Lung (tissue), 12 donors: ENCODE results near the gene PAGR1. TPM values are rescaled to one million over a fixed set of nuclear protein-coding genes. Genes with fewer than 3 reads are reported as not detected.
A peak's percentile ranks its signal among the peaks of the same experiment; 100 is the strongest.

Experiments used
- ATAC-seq: fragments of 200-7000 bp; cut with Tn5 transposase; one replicate; pipeline ENCODE4 v1.9.1; 2020; ENCODE audit warnings: moderate number of reproducible peaks; ENCODE audit not compliant: insufficient read depth, low FRiP score
- DNase-seq, 3 donors: peaks; one replicate each; pipeline ENCODE4 v3.0.0-alpha.2; 2013 to 2017
- H3K27ac ChIP-seq, 2 donors: one replicate each; pipeline ENCODE4 v1.5.1; 2013; ENCODE audit warnings: mild to moderate bottlenecking in 2 of 2, moderate library complexity in 2 of 2, control low read depth in 1 of 2, inconsistent platforms in 1 of 2, low read depth in 1 of 2, low read length in 1 of 2
- H3K27me3 ChIP-seq, 3 donors: one replicate each; pipeline ENCODE4 v1.5.1; 2013; ENCODE audit warnings: low read length in 2 of 3; ENCODE audit not compliant: control insufficient read depth in 3 of 3, insufficient read depth in 3 of 3
- H3K36me3 ChIP-seq, 4 donors: one replicate each; pipeline ENCODE4 v1.5.1; 2013; ENCODE audit warnings: low read length in 4 of 4, mild to moderate bottlenecking in 1 of 4, moderate library complexity in 1 of 4; ENCODE audit not compliant: control insufficient read depth in 4 of 4, insufficient read depth in 4 of 4
- H3K4me1 ChIP-seq, 5 donors: one replicate each; pipeline ENCODE4 v1.5.1; 2013; ENCODE audit warnings: low read length in 5 of 5, mild to moderate bottlenecking in 2 of 5, moderate library complexity in 1 of 5; ENCODE audit not compliant: control insufficient read depth in 5 of 5, insufficient read depth in 5 of 5
- H3K4me3 ChIP-seq: one replicate; pipeline ENCODE4 v1.5.1; 2013; ENCODE audit warnings: mild to moderate bottlenecking, control low read depth, moderate library complexity
- H3K9ac ChIP-seq, 2 donors: one replicate each; pipeline ENCODE4 v1.5.1; 2013; ENCODE audit warnings: low read length in 2 of 2, control low read depth in 1 of 2; ENCODE audit not compliant: insufficient read depth in 1 of 2
- H3K9me3 ChIP-seq, 4 donors: one replicate each; pipeline ENCODE4 v1.5.1; 2013; ENCODE audit warnings: low read length in 3 of 4, mild to moderate bottlenecking in 1 of 4, moderate library complexity in 1 of 4; ENCODE audit not compliant: control insufficient read depth in 4 of 4, insufficient read depth in 3 of 4
- CTCF ChIP-seq: IDR thresholded peaks from 2 replicates; pipeline ENCODE4 v1.5.1; 2012; ENCODE audit warnings: mild to moderate bottlenecking; ENCODE audit errors: control extremely low read depth, extremely low read depth
- WGBS, 2 donors: extraction: QIAGEN DNeasy Blood & Tissue Kit; methylation state at CpG; one replicate each; pipeline ENCODE4 v1.1.7; 2013; 5-methylcytosine and 5-hydroxymethylcytosine counted together
- polyA plus RNA-seq, 2 donors: library from polyadenylated mRNA; stranded (reverse); fragments of 200-250 nt; gene quantifications; one replicate each; pipeline ENCODE4 v1.2.1, GENCODE V29; 2013
- total RNA-seq, 2 donors: library from RNA; depleted of rRNA in 1 of 2; stranded (reverse); fragments of >200 nt in 1 of 2; gene quantifications; one replicate each; pipeline ENCODE4 v1.2.1, GENCODE V29; 2014 to 2021
- donor health status: control.
- donor health status: control.
- donor health status: Bipolar disorder and iron deficiency.
- donor health status: healthy.
- donor health status: DM: yes; HTN: yes; CAD: no.

The PAGR1 gene
- total and polyA plus RNA-seq, 4 donors: 18.4 to 43.2 (median 26.5) TPM

GRCh38 chr16:29848420-29849297 lies 32.7 kb downstream of the PAGR1 start:
- DNase-seq (peak; percentile 34 to 55 (median 45)), ATAC-seq (peak; percentile 55)
- H3K9ac ChIP-seq: no peak overlapping the region
- 46 to 47% methylated on average over 15 of the region's 15 CpGs for WGBS, 2 donors
- H3K9me3 ChIP-seq: no peaks in the 10 kb centered on the region
- H3K4me1 ChIP-seq: peaks cover 0 to 12% (median 3%) of the 10 kb centered on the region in 5 donors
- no peak overlapping the region for H3K27ac ChIP-seq
- no peaks in the 10 kb centered on the region for H3K27me3 ChIP-seq
- TF ChIP-seq CTCF: peak; percentile 70
- H3K36me3 ChIP-seq: peaks cover 0 to 42% (median 4%) of the 10 kb centered on the region in 4 donors
- no peak overlapping the region for H3K4me3 ChIP-seq

GRCh38 chr16:29849505-29849904 lies 33.6 kb downstream of the PAGR1 start:
- no peak overlapping the region for H3K9ac ChIP-seq
- no peak overlapping the region for H3K4me3 ChIP-seq
- H3K36me3 ChIP-seq: peaks cover 0 to 34% (median 4%) of the 10 kb centered on the region in 4 donors
- no peaks in the 10 kb centered on the region for H3K27me3 ChIP-seq
- H3K27ac ChIP-seq: no peak overlapping the region
- DNase-seq: peak in 2 of 3 donors; percentile 20 to 30
- 59 to 81% methylated on average over 5 of the region's 5 CpGs for WGBS, 2 donors
- H3K9me3 ChIP-seq: no peaks in the 10 kb centered on the region
- TF ChIP-seq CTCF: no peak
- peaks cover 0 to 12% (median 2%) of the 10 kb centered on the region in 5 donors for H3K4me1 ChIP-seq
- ATAC-seq: no peak

- no peak for TF ChIP-seq CTCF
- Histone ChIP-seq H3K36me3 (peaks cover 0 to 19% (median 4%) of the 10 kb centered on the region in 4 donors), H3K4me3 (no peak overlapping the region), H3K27ac (no peak overlapping the region), H3K4me1 (peaks cover 0 to 3% (median 0%) of the 10 kb centered on the region in 5 donors), H3K9me3 (no peaks in the 10 kb centered on the region), H3K9ac (no peak overlapping the region), H3K27me3 (no peaks in the 10 kb centered on the region)
- WGBS, 2 donors: 91 to 94% methylated on average over 3 of the region's 3 CpGs
- DNase-seq (no peak), ATAC-seq (no peak)
Observed at GRCh38 chr16:29850998-29851397, 35.0 kb downstream of the PAGR1 start.
